Upper lobe of right lung (tissue), 1 donor: ENCODE measurements around the gene SRGAP1. TPM values are rescaled to one million over a fixed set of nuclear protein-coding genes. Genes with fewer than 3 reads are reported as not detected.
"Not testable (repeated sequence)": the region's sequence is repeated elsewhere in the genome, so short reads cannot be mapped to it uniquely, and the experiment has no call there.

ENCODE experiments used
- ATAC-seq: fragments of 200-7000 bp; cut with Tn5 transposase; one replicate; pipeline ENCODE4 v1.9.1; 2020; ENCODE audit warnings: mild to moderate bottlenecking, moderate library complexity
- DNase-seq: peaks from one replicate; pipeline ENCODE4 v3.0.0-alpha.2; 2020
- H3K27ac ChIP-seq: fragments of 200-600 bp; one replicate; pipeline ENCODE4 v1.8.0; 2022
- H3K27me3 ChIP-seq: fragments of 200-600 bp; one replicate; pipeline ENCODE4 v1.8.0; 2022; ENCODE audit warnings: mild to moderate bottlenecking
- H3K36me3 ChIP-seq: fragments of 200-600 bp; one replicate; pipeline ENCODE4 v1.8.0; 2022
- H3K4me1 ChIP-seq: fragments of 200-600 bp; one replicate; pipeline ENCODE4 v1.8.0; 2022
- H3K4me3 ChIP-seq: fragments of 200-600 bp; one replicate; pipeline ENCODE4 v1.8.0; 2022; ENCODE audit warnings: mild to moderate bottlenecking
- H3K9me3 ChIP-seq: fragments of 200-600 bp; one replicate; pipeline ENCODE4 v1.8.0; 2022
- CTCF ChIP-seq: fragments of 200-600 bp; IDR thresholded peaks from one replicate; pipeline ENCODE4 v1.8.0; 2022; ENCODE audit warnings: antibody characterized with exemption
- intact Hi-C: fragments of 100-400 bp; cut with DNase I; formaldehyde crosslinking; loops from one replicate; pipeline ENCODE4 v1.11.0; 2022
- total RNA-seq: library from RNA; stranded (reverse); fragmentation: NEBNext Ultra II Directional; extraction: Animal tissue kit (Norgen Biotek cat#: 25700); gene quantifications from one replicate; pipeline ENCODE4 v1.2.1, GENCODE V29; 2021
- donor health status: DM: no; HTN: yes; CAD: no; lungs with severe emphysema.

Gene SRGAP1
- total RNA-seq, 1 donor from 2014 or later, result 11.4 TPM

GRCh38 chr12:64194333-64195149 is 350.0 kb downstream of the SRGAP1 start:
- H3K4me3 ChIP-seq, result no peak overlapping the region

GRCh38 chr12:64195841-64196240 is 351.3 kb downstream of the SRGAP1 start:
- H3K36me3 ChIP-seq, intact Hi-C loops, H3K9me3 ChIP-seq, DNase-seq, ATAC-seq, H3K27me3 ChIP-seq, H3K4me1 ChIP-seq, H3K4me3 ChIP-seq, H3K27ac ChIP-seq: not testable (repeated sequence)

More at GRCh38 chr12:64194333-64195149, 350.0 kb downstream of the SRGAP1 start:
- H3K27ac ChIP-seq, result no peak overlapping the region
- intact Hi-C loops, result no loop called here
- no peak for ATAC-seq
- H3K9me3 ChIP-seq, result no peaks in the 10 kb centered on the region
- no peaks in the 10 kb centered on the region for H3K4me1 ChIP-seq
- no peaks in the 10 kb centered on the region for H3K36me3 ChIP-seq
- TF ChIP-seq CTCF, result no peak
- no peak for DNase-seq
- no peaks in the 10 kb centered on the region for H3K27me3 ChIP-seq

- intact Hi-C loops, result no loop called here
- H3K27ac ChIP-seq, result no peak overlapping the region
- H3K4me1 ChIP-seq, result no peaks in the 10 kb centered on the region
- no peaks in the 10 kb centered on the region for H3K9me3 ChIP-seq
- no peak overlapping the region for H3K4me3 ChIP-seq
- H3K27me3 ChIP-seq, result no peaks in the 10 kb centered on the region
- H3K36me3 ChIP-seq, result no peaks in the 10 kb centered on the region
- DNase-seq (no peak), ATAC-seq (no peak)
- no peak for TF ChIP-seq CTCF
Measured at GRCh38 chr12:64203036-64203435, 358.5 kb downstream of the SRGAP1 start.

GRCh38 chr12:64203775-64204174 is 359.3 kb downstream of the SRGAP1 start:
- no peak for DNase-seq
- no peaks in the 10 kb centered on the region for H3K27me3 ChIP-seq
- no peak overlapping the region for H3K4me3 ChIP-seq
- no peak for TF ChIP-seq CTCF
- no peaks in the 10 kb centered on the region for H3K36me3 ChIP-seq
- H3K27ac ChIP-seq, result no peak overlapping the region
- no peak for ATAC-seq
- H3K9me3 ChIP-seq, result no peaks in the 10 kb centered on the region
- intact Hi-C loops, result no loop called here
- H3K4me1 ChIP-seq, result no peaks in the 10 kb centered on the region

- no peaks in the 10 kb centered on the region for H3K9me3 ChIP-seq
- H3K36me3 ChIP-seq, result peaks cover 4% of the 10 kb centered on the region
- ATAC-seq (no peak), DNase-seq (no peak)
- intact Hi-C loops, result no loop called here
- H3K27me3 ChIP-seq, result no peaks in the 10 kb centered on the region
- no peak overlapping the region for H3K27ac ChIP-seq
- no peak overlapping the region for H3K4me3 ChIP-seq
- no peak for TF ChIP-seq CTCF
- no peaks in the 10 kb centered on the region for H3K4me1 ChIP-seq
Measured at GRCh38 chr12:64205542-64205941, 361.0 kb downstream of the SRGAP1 start.

GRCh38 chr12:64207453-64207852 is 363.0 kb downstream of the SRGAP1 start:
- Histone ChIP-seq H3K36me3 (peaks cover 4% of the 10 kb centered on the region), H3K27me3 (no peaks in the 10 kb centered on the region), H3K4me1 (no peaks in the 10 kb centered on the region), H3K9me3 (no peaks in the 10 kb centered on the region), H3K4me3 (no peak overlapping the region), H3K27ac (no peak overlapping the region)
- ATAC-seq (no peak), DNase-seq (no peak)
- intact Hi-C loops, result no loop called here
- no peak for TF ChIP-seq CTCF

Other genes starting within 250 kb of the SRGAP1 start
- 2.3 TPM for gene DPY19L2, start 176.2 kb upstream of the SRGAP1 start, total RNA-seq
- gene RXYLT1, start 64.8 kb upstream of the SRGAP1 start, total RNA-seq, result 13.3 TPM